ENCODE measurements around the gene COL23A1. TPM values are rescaled to one million over a fixed set of nuclear protein-coding genes. Genes with fewer than 3 reads are reported as not detected.

The COL23A1 gene
- total and polyA plus RNA-seq, 2 experiments from 2014 or later: 4.8 to 8.2 TPM

- no peak for TF ChIP-seq ZNF114 (CRISPR knock-in tag; IDR thresholded peaks at IDR 0.05)
Measured at GRCh38 chr5:178576591-178577351, 13.4 kb downstream of the COL23A1 start (continued).

- H3F3A ChIP-seq (replicated peaks; ENCODE audit: low read depth): no peaks in the 10 kb centered on the region
- DNase-seq (ENCODE audit: low spot score) (no peak), ATAC-seq (no peak)
- no peak overlapping the region for H3K27ac ChIP-seq (ENCODE audit: low read depth)
- no peak for TF ChIP-seq ETS1 (IDR thresholded peaks at IDR 0.05)
- no peak for TF ChIP-seq CREB1 (CRISPR knock-in tag; IDR thresholded peaks at IDR 0.05; ENCODE audit: low read depth)
- no peak for TF ChIP-seq NANOG (IDR thresholded peaks at IDR 0.05; ENCODE audit: borderline replicate concordance)
- no peak for TF ChIP-seq STAT1 (IDR thresholded peaks at IDR 0.05; ENCODE audit: unreplicated experiment)
- TF ChIP-seq EZH2 (IDR thresholded peaks at IDR 0.05; ENCODE audit: low read depth, unreplicated experiment): no peak
- no peak for TF ChIP-seq EZH2phosphoT487 (IDR thresholded peaks at IDR 0.05; ENCODE audit: unreplicated experiment)
- no peak for TF ChIP-seq CTCF (conservative IDR thresholded peaks at IDR 0.05; ENCODE audit: low read depth in 2 of 2)
- TF ChIP-seq POLR2AphosphoS5 (IDR thresholded peaks at IDR 0.05; ENCODE audit: low read depth): no peak
- TF ChIP-seq REST (IDR thresholded peaks at IDR 0.05; ENCODE audit: unreplicated experiment): no peak
- H3K9me2 ChIP-seq (ENCODE audit: insufficient read depth): peaks cover 5% of the 10 kb centered on the region; the same call in 1 of the 2 replicates
- no peaks in the 10 kb centered on the region for H3K36me3 ChIP-seq (ENCODE audit: insufficient read depth)
- H3K36me3 Mint-ChIP-seq (ENCODE audit: low read depth): peaks cover 14% of the 10 kb centered on the region; the same call in 2 of the 3 replicates
- peaks cover 5% of the 10 kb centered on the region; the same call in 1 of the 3 replicates for H3K4me1 Mint-ChIP-seq
- H3K4me3 ChIP-seq: no peak overlapping the region
- H3K9me3 Mint-ChIP-seq: peaks cover 19% of the 10 kb centered on the region
- no peak overlapping the region for H3K4me3 Mint-ChIP-seq
- peaks cover 16% of the 10 kb centered on the region for H3K27me3 ChIP-seq (ENCODE audit: insufficient read depth)
- H3K27me3 Mint-ChIP-seq (ENCODE audit: insufficient read depth, low read depth, poor library complexity): peaks cover 24% of the 10 kb centered on the region
- no peaks in the 10 kb centered on the region for H3K4me1 ChIP-seq (ENCODE audit: insufficient read depth)
- H4K20me1 ChIP-seq (replicated peaks; ENCODE audit: insufficient read depth): no peaks in the 10 kb centered on the region
- H3K79me2 ChIP-seq (replicated peaks; ENCODE audit: insufficient read depth): no peaks in the 10 kb centered on the region; the same call in none of the 2 replicates
- H2AFZ ChIP-seq: no peak overlapping the region
- H3K27ac Mint-ChIP-seq: no peak overlapping the region
- no peak overlapping the region for H3K4me2 ChIP-seq
Measured at GRCh38 chr5:178573216-178573615, 17.0 kb downstream of the COL23A1 start.

Measured in GM23338 (cell line).